GM12891 (cell line): ENCODE measurements around the gene CALM3.

Experiments used
- DNase-seq: peaks from one replicate; pipeline ENCODE4 v3.0.0; 2011; ENCODE audit warnings: low spot score; ENCODE audit not compliant: insufficient read length
- FAIRE-seq: peaks from 2 replicates; lab custom pipeline; 2011; peaks lifted over from hg19 to GRCh38; lab: Jason Lieb, UNC
- PAX5 ChIP-seq: IDR thresholded peaks from 2 replicates; pipeline ENCODE4 v1.6.1; 2011; ENCODE audit warnings: low read length, moderate library complexity, mild to moderate bottlenecking; ENCODE audit not compliant: insufficient read depth, severe bottlenecking
- POLR2A ChIP-seq: IDR thresholded peaks from 2 replicates; pipeline ENCODE4 v1.6.1; 2011; ENCODE audit warnings: low read depth, low read length, control low read depth
- POLR2AphosphoS5 ChIP-seq: IDR thresholded peaks from 2 replicates; pipeline ENCODE4 v1.6.1; 2011; ENCODE audit warnings: low read depth, low read length, control low read depth
- POU2F2 ChIP-seq: IDR thresholded peaks from 2 replicates; pipeline ENCODE4 v1.6.1; 2011; ENCODE audit warnings: low read depth, mild to moderate bottlenecking, control low read depth, low read length, moderate library complexity
- SPI1 ChIP-seq: IDR thresholded peaks from 2 replicates; pipeline ENCODE4 v1.6.1; 2011; ENCODE audit warnings: low read depth, low read length, control low read depth
- TAF1 ChIP-seq: IDR thresholded peaks from 2 replicates; pipeline ENCODE4 v1.6.1; 2011; ENCODE audit warnings: low read depth, low read length, control low read depth

The CALM3 gene

DNA sequence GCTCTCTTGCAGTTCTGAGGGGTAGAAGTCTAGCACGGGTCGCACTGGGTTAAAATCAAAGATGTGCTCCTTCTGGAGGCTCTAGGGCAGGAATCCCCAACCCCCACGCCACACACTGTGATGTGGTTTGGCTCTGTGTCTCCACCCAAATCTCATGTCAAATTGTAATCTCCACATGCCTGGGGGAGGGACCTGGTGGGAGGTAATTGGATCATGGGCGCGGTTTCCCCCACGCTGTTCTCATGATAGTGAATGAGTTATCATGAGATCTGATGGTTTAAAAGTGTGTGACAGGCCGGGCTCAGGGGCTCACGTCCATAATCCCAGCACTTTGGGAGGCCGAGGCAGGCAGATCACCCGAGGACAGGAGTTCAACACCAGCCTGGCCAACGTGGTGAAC lies 26.6 kb upstream of the CALM3 start:
- FAIRE-seq (no peak), DNase-seq (no peak)
- no peak for TF ChIP-seq POLR2AphosphoS5
- no peak for TF ChIP-seq TAF1
- TF ChIP-seq POU2F2: no peak
- TF ChIP-seq POLR2A: no peak
- TF ChIP-seq PAX5: no peak
- TF ChIP-seq SPI1: no peak

DNA sequence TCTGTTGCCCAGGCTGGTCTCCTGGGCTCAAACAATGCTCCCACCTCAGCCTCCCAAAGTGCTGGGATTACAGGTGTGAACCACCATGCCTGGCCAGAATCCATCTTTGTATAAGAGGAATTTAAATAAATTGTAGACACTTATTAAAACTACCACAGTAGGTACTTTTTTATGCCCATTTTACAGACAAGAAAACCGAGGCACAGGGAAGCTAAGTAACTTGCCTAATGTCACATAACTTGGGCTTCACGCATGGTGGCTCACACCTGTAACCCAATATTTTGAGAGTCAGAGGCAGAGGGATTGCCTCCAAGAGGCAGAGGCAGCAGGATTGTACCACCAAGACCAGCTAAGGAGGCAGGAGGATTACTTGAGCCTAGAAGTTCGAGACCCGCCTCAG lies 22.7 kb upstream of the CALM3 start:
- no peak for TF ChIP-seq POU2F2
- TF ChIP-seq PAX5: no peak
- TF ChIP-seq TAF1: no peak
- TF ChIP-seq POLR2A: no peak
- TF ChIP-seq POLR2AphosphoS5: no peak
- no peak for TF ChIP-seq SPI1
- no peak for DNase-seq
- no peak for FAIRE-seq

DNA sequence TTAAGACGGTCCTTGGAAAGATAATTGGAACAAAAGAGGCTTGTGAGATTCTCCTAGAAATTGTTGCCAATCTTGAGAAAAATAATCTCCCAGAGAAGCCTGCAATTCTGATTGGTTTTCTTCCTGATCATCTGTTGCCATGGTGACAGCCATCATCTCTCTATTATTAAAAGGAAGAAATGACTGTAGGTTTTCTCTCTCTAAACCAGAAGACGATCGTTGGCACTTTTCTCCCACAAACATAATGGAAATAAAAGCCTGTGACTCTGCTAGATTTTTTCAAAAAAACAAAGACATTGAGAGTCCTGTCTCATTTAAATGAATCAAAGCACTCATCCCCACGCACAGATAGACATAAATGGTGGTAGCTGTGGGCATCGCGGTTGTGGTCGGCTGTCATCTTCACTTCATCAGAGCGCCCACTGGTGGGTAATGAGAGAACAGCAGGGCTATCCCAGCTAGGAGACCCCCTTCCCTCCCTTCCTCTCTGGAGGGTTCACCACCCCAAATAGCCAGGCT lies 21.7 kb upstream of the CALM3 start:
- TF ChIP-seq POLR2AphosphoS5 (no peak), TAF1 (no peak), SPI1 (no peak), PAX5 (no peak), POLR2A (no peak), POU2F2 (no peak)
- FAIRE-seq (no peak), DNase-seq (no peak)

DNA sequence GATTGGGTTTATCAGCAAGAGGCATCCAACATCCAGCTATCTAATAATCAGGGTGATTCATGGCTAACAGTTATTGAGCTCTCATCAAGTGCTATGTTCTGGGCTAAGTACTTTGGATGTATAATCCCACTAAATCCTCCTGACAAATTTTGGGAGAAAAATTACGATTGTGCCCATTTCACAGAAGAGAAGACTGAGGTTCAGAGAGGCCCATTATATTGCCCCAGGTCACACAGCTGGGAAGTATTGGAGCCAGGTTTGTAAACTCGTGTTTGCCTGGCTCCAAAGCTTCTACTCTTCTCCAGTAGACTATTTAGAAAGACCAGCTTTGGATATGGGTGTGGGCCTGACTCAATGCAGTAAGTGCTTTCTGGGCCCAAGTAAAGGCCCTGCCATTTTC lies 20.9 kb upstream of the CALM3 start:
- FAIRE-seq (no peak), DNase-seq (no peak)
- TF ChIP-seq TAF1 (no peak), POU2F2 (no peak), POLR2AphosphoS5 (no peak), PAX5 (no peak), POLR2A (no peak)

DNA sequence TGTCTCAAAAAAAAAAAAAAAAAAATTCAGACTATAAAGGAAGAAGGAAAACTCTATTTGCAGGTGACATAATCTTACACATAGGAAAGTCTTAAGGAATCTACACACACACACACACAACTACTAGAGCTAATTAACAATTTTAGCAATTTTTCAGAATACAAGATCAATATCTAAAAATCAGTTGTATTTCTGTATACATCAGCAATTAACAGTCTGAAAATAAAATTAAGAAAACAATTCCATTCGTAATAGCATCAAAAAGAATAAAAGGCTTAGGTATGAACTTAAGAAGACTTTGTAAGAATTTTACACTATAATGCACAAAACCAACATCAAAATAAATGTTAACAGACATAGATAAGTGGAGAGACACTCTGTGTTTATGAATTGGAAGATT lies 15.6 kb upstream of the CALM3 start:
- FAIRE-seq: no peak
- no peak for DNase-seq
- no peak for TF ChIP-seq TAF1
- TF ChIP-seq POLR2A: no peak
- TF ChIP-seq SPI1: no peak
- no peak for TF ChIP-seq PAX5
- no peak for TF ChIP-seq POLR2AphosphoS5

DNA sequence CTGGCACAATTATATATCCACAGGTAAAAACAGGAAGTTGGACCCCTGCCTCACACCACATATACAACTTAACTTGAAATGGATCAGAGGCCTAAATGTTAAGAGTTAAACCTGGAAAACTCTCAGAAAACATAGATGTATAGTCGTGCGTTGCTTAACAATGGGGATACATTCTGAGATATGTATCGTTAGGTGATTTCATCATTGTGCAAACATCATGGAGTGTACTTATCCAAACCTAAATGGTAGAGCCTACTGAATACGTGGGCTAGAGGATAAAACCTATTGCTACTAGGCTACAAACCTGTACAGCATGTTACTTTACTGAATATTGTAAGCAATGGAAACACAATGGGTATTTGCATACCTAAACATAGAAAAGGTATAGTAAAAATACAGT lies 14.8 kb upstream of the CALM3 start:
- no peak for DNase-seq
- FAIRE-seq: no peak
- TF ChIP-seq POLR2AphosphoS5 (no peak), PAX5 (no peak), POLR2A (no peak), TAF1 (no peak), POU2F2 (no peak), SPI1 (no peak)

DNA sequence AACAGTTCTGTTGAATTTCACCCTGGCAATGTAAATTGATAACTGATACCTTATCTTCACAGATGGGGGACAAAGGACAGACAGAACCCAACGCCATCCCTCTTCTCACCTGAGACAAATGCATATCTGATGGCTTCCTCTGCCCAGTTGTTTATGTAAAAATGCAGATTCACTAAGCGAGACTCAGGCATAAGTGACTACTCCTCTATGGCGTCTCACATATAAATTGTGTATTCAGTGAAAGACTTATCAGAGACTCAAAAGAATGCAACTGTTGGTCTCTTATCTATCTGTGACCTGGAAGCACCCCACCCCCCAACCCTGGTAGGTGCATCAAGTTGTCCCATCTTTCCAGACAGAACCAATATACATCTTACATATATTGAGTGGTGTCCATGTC lies 13.3 kb upstream of the CALM3 start:
- TF ChIP-seq PAX5 (no peak), POU2F2 (no peak)
- FAIRE-seq: no peak
- no peak for DNase-seq

DNA sequence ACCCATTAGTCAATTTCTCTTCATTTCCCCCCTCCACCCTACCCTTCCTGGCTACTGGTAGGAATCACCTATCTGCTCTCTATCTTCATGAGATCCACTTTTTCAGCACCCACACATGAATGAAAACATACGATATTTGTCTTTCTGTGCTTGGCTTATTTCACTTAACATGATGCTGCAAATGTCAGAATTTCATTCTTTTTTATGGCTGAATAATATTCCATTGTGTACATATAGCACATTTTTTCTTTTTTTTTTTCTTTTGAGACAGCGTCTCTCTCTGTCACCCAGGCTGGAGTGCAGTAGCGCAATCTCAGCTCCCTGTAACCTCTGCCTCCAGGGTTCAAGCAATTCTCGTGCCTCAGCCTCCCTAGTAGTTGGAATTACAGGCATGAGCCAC lies 9.9 kb upstream of the CALM3 start:
- DNase-seq (no peak), FAIRE-seq (no peak)
- no peak for TF ChIP-seq TAF1
- TF ChIP-seq POU2F2: no peak
- TF ChIP-seq PAX5: no peak
- TF ChIP-seq POLR2A: no peak
- TF ChIP-seq SPI1: no peak

DNA sequence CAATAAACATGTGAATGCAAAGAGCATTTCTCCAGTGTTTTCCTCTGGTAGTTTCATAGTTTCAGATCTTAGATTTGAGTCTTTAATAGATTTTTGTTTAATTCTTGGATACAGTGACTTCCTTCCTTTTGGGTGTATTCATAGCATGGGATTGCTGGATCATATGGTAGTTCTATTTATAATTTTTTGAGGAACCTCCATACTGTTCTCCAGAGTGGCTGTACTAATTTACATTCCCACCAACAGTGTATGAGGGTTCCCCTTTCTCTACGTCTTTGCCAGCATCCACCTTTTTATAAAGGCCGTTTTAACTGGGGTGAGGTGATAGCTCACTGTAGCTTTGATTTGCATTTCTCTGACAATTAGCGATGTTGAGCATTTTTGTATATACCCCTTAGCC lies 9.3 kb upstream of the CALM3 start:
- DNase-seq: no peak
- TF ChIP-seq POLR2A: no peak
- no peak for TF ChIP-seq TAF1
- FAIRE-seq: no peak

DNA sequence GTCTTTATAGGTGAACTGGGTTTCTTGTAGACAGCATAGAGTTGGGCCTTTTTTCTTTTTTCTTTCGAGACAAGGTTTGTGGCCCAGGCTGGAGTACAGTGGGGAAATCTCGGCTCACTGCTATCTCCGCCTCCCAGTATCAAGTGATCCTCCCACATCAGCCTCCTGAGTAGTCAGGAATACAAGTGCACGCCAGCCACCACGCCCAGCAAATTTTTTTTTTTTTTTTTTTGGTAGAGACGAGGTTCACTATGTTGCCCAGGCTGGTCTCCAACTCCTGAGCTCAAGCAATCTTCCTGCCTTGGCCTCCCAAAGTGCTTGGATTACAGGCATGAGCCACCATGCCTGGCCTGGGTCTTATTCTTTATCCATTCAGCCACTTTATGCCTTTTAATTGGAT lies 5.1 kb upstream of the CALM3 start:
- TF ChIP-seq TAF1: no peak
- no peak for TF ChIP-seq SPI1
- no peak for TF ChIP-seq POLR2AphosphoS5
- TF ChIP-seq POLR2A: no peak
- TF ChIP-seq PAX5: no peak
- no peak for TF ChIP-seq POU2F2

DNA sequence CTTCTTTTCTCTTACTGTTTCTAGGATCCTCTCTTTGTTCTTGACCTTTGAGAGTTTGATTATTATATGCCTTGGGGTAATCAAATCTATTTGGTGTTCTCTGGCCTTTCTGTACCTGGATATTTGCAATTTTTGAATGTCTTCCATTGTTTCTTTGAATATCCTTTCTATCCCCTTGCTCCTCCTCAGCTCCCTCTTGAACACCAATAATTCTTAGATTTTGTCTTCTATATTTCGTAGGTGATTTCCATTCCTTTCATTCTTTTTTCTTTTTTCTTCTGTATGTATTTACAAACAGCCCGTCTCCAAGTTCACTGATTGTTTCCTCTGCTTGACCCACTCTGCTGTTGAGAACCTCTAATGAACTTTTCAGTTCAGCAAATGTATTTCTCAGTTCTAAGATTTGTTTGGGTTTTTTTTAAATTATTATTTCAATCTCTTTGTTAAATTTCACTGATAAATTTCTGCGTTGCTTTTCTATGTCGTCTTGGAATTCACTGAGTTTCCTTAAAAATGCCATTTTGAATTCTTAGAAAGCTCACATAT lies 2.7 kb upstream of the CALM3 start:
- no peak for TF ChIP-seq POU2F2
- TF ChIP-seq SPI1: no peak
- no peak for TF ChIP-seq POLR2AphosphoS5
- no peak for TF ChIP-seq PAX5
- no peak for TF ChIP-seq POLR2A
- no peak for TF ChIP-seq TAF1
- no peak for DNase-seq
- no peak for FAIRE-seq

More for the DNA sequence above, 5.1 kb upstream of the CALM3 start:
- FAIRE-seq (no peak), DNase-seq (no peak)
